ENCODE results near the gene CNGB1.

- TF ChIP-seq CTCF (IDR thresholded peaks at IDR 0.05) = no peak
- TF ChIP-seq EZH2 (IDR thresholded peaks at IDR 0.05) = no peak
- TF ChIP-seq EZH2phosphoT487 (IDR thresholded peaks at IDR 0.05) = no peak
These were observed 83.2 kb downstream of the CNGB1 start for GRCh38 chr16:57887711-57888110.
